HUDEP-2 (cell line): ENCODE measurements around the gene LHFPL2.

Source experiments
- DNase-seq, 76 experiments: peaks; one replicate each; lab custom pipeline; 2025; ENCODE audit not compliant: unreplicated experiment in 76 of 76; lab: John Stamatoyannopoulos, UW

LHFPL2 gene

GRCh38 chr5:78598973-78599372 lies 49.6 kb downstream of the LHFPL2 start:
- no peak for DNase-seq

DNA sequence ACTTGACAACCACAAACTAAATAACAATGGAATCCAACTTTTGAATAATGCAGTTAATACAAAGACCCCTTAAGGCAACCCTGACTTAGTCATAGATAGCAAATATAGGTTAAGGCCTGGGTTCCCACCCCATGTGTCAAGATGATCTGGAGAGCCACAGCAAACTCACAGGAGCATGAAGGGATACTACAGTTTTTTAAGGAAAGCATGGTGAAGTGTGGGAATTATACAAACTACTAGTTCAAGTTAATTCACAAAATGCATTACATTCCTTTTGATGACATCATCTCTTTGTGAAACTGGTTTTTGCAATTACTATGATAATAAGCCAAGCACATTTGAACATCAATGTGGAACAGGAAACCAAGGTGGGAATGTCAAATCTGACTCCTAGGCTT lies 50.6 kb downstream of the LHFPL2 start:
- no peak for DNase-seq

DNA sequence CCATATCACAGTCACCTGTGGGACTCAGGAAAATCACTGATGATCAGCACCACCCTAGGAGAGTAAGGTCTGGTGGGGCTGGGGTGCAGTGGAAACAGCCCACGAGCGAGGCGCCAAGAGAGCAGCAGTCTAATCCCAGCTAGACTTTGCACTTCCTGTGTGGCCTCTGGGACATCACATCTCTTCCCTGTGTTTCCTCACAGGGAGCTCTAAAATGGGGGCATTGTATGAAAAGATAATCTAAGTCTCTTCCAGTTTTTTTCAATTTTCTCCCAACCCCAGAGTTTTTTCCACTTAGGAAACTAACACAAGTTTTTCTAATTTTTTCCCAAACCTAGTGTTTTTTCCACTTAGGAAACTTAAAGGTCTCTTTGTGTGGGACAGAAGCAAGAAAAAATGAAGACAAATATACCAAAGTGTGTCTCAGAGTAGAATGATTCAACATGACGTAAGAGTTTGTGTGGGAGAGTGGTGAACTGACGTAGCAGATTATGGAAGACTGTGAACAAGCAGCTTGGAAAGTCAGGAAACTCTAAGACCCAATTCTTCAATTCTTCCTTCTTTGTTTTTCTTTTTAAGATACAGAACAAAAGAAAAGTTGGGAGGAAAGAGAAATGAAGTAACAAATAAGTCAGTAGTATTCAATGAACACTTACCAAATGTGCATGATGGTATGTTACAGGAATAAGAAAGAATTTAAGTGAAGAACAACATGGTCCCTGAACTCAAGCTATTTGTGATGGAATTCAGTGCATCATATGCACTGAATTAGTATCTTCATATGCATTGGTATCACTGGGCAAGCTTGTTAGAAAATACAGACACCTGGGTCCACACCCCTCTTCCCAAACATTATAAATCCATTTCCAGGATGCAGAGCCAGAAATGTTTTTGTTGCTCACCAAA lies 51.3 kb downstream of the LHFPL2 start:
- no peak for DNase-seq

GRCh38 chr5:78595458-78595921 lies 53.1 kb downstream of the LHFPL2 start:
- DNase-seq, result no peak

DNA sequence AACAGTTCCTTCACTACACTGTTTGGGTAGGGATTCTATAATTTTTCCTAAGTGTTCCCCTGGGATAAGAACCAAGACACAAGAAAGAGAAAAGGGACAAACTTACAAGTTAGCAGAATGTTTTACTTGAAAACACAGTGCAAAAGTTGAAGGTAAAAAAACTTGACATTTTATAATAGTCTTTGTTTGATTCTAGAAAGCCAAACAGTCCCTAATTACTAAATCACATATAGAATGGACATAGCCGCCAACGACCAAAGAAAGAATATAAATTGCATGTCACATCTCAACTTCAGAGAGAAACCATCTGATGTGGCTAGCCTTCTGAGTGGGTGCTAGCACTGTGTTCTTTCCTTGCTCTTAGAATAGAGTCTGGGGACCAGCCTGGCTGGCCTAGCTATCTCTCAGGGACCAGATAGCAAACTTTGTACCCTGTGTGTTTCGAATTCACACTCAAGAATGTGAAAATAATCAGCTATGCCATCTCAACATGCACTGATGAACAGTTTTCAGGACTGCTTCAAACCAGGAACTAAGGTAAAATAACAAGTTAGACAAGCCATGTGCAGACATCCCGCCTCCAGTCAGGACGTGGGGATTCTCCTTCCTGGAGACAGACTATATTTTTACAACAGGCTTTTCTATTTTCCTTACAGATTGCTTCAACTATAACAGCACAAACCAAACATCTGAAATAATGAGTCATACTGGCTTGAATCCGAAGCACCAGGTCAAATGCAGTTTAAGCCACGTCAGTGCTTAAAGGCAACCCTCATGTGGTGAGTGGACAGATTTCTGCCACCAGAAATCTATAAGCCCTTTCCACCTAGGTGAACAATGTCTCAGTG lies 53.7 kb downstream of the LHFPL2 start:
- no peak for DNase-seq

DNA sequence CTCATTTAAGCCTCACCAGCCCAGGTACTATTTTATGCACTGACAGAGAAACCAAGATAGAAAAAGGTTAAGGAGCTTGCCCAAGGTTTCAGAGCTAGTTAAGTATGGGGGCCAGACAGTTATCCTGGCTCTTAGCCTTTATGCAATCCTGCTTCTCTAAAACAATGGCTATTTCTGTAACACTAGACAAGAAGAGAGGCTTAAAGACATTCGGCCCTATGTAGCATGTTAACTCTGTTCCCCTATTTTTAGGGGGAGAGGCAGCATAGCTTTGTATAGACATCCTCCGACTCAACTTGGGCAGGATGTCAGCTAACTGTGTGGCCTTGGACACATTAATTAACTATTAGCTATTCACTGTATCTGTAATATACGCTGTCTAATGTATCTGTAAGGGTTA lies 54.6 kb downstream of the LHFPL2 start:
- no peak for DNase-seq

DNA sequence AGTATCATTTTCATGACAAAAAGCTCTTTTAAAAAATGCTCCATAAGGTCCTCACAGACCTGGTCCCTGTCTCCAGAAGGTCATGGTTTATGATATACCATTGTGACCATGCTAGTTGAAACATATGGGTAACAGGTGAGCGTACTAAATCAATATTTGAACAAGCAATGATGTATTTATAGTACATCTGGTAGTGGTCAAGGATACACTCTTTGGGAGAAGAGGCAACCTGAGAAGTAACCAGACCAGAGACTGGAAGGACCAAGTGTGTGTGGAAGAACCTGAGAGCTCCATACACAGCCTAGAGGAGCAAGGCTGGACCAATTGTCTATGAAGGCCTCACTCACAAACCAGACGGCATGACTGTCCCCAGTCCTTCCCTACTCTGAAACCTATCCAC lies 55.1 kb downstream of the LHFPL2 start:
- no peak for DNase-seq

- no peak for DNase-seq
Observed at GRCh38 chr5:78592735-78593386, 55.7 kb downstream of the LHFPL2 start.

- DNase-seq, result no peak
Observed at GRCh38 chr5:78591972-78592700, 56.4 kb downstream of the LHFPL2 start.

- DNase-seq, result no peak
Observed at GRCh38 chr5:78591138-78591612, 57.4 kb downstream of the LHFPL2 start.

DNA sequence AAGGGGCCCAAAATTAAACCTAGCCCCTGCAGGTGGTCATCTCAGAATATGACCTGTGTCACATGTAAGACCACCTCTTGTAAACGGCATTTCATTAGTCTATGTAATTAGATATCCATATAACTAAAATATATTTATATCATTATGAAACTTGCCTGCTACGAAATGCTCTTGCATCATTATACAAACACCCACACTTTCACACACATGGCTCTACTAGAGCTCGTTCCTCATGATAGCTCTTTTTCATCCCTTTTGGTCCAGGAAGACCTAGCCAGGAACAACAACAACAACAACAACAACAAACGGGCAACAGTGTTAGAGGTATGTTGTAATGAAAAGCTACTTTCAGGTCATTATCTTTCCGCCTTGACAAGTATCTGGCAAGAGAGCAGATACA lies 58.6 kb downstream of the LHFPL2 start:
- no peak for DNase-seq

DNA sequence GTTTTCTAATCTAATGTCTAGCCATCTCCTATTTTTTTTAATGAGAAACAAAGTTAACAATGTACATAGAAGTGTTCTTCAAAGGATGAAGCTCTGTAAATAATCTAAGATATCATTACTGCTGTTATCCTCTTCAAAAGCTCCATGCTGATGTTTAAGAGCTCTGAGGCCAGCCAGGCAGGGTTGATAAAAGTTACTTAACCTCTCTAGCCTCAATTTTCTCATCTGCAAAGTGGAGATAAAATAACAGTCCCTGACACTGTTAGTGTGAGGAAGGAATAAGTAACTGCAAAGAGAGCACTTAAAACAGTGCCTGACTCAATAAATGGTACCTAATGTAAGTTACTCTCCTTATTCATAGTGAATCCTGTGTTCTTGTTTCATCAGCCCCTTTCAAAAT lies 60.1 kb downstream of the LHFPL2 start:
- DNase-seq, result peak in 33 of 76 experiments; percentile 4 to 71 (median 32)

DNA sequence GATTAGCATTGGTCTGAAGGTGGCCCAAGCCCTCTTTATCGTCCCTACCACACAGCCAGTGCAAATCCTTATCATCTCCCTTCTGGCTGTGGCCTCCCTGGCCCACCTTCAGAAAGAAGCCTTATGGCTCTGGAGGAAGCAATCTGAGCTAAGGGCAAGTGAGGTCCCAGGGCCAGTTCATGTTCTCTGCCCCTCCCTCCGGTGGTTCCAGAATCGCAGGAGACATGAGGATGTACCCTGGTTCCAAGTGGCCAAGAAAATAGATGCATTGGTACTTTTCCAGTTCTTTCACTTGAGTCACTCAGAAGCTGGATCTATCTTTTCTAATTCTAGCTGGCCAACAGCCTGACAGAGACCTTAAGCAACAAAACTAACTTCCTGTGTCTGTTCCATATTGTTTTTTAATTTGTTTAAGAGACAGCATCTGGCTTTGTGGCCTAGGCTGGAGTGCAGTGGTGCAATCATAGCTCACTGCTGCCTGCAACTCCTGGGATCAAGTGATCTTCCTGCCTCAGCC lies 60.7 kb downstream of the LHFPL2 start:
- DNase-seq, result peak in 74 of 76 experiments; percentile 37 to 96 (median 82)

GRCh38 chr5:78587081-78587774 lies 61.3 kb downstream of the LHFPL2 start:
- peak in 3 of 76 experiments; percentile 9 to 26 (median 22) for DNase-seq

- DNase-seq, result peak in 34 of 76 experiments; percentile 3 to 61 (median 30)
Observed at GRCh38 chr5:78586251-78586650, 62.3 kb downstream of the LHFPL2 start.

- DNase-seq, result no peak
Observed at GRCh38 chr5:78578015-78578414, 70.6 kb downstream of the LHFPL2 start.

- DNase-seq, result no peak
Observed at GRCh38 chr5:78577071-78577807, 71.3 kb downstream of the LHFPL2 start.

DNA sequence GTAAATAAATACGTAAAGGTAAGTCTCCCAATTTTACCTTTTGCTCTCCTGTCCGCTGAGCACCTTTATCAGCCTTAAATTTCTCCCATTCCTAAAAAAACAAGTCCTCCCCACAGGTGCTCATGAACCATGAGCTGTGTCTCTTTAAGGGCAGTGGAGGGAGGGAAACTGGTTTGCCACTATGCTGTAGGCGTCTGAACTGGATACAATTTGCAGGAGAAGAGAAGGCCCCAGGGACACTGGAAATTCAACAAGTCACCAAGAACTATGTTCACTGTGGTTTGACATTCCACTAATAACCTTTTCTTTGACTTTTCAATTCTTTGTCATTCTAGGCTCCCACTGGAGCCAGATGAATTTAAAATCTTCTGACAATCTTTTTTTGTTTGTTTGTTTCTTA lies 72.2 kb downstream of the LHFPL2 start:
- no peak for DNase-seq

- no peak for DNase-seq
Observed at GRCh38 chr5:78574731-78575161, 73.8 kb downstream of the LHFPL2 start.
